Neural cell (in vitro differentiated cells): ENCODE data around the gene GRK3. TPM values are rescaled to one million over a fixed set of nuclear protein-coding genes. Genes with fewer than 3 reads are reported as not detected.

Source experiments
- H2AFZ ChIP-seq: fragments of 200-600, 300-800 bp; sonication (generic), shearing (Covaris generic); 2 replicates; pipeline ENCODE4 v1.6.0; 2014; ENCODE audit warnings: low read depth, mild to moderate bottlenecking, antibody characterized with exemption, low read length, moderate library complexity
- H3F3A ChIP-seq: fragments of 200-600 bp; shearing (Covaris generic); 2 replicates; pipeline ENCODE4 v1.6.1; 2016; ENCODE audit warnings: mild to moderate bottlenecking, moderate library complexity, mixed read lengths, antibody characterized with exemption, low read length; ENCODE audit not compliant: insufficient read depth, poor library complexity, severe bottlenecking
- H3K27ac ChIP-seq: fragments of 200-600, 300-800 bp; sonication (generic), shearing (Covaris generic); 2 replicates; pipeline ENCODE4 v1.5.1; 2014; ENCODE audit warnings: mild to moderate bottlenecking, low read length, moderate library complexity
- H3K27me3 ChIP-seq: fragments of 300-800, 200-600 bp; sonication (generic), shearing (Covaris generic); 2 replicates; pipeline ENCODE4 v1.6.0; 2014; ENCODE audit warnings: mild to moderate bottlenecking, low read depth, low read length, moderate library complexity; ENCODE audit not compliant: insufficient read depth
- H3K36me3 ChIP-seq: fragments of 300-800, 200-600 bp; sonication (generic), shearing (Covaris generic); 2 replicates; pipeline ENCODE4 v1.5.1; 2014; ENCODE audit warnings: mild to moderate bottlenecking, antibody characterized with exemption, low read length, moderate library complexity; ENCODE audit not compliant: insufficient read depth
- H3K4me2 ChIP-seq: fragments of 300-800, 200-600 bp; sonication (generic), shearing (Covaris generic); 2 replicates; pipeline ENCODE4 v1.6.0; 2014; ENCODE audit warnings: mild to moderate bottlenecking, low read length
- H3K4me3 ChIP-seq: fragments of 300-800, 200-600 bp; sonication (generic), shearing (Covaris generic); 2 replicates; pipeline ENCODE4 v1.5.1; 2014; ENCODE audit warnings: mild to moderate bottlenecking, low read length, moderate library complexity
- H3K79me2 ChIP-seq: fragments of 200-600 bp; shearing (Covaris generic); replicated peaks from 2 replicates; pipeline ENCODE4 v1.6.0; 2014; ENCODE audit warnings: mild to moderate bottlenecking, low read length, moderate library complexity; ENCODE audit not compliant: insufficient read depth
- H3K9ac ChIP-seq: fragments of 300-800, 200-600 bp; sonication (generic), shearing (Covaris generic); 2 replicates; pipeline ENCODE4 v1.6.1; 2016; ENCODE audit warnings: mild to moderate bottlenecking, low read length, mixed read lengths
- H3K9me2 ChIP-seq: fragments of 200-600 bp; shearing (Covaris generic); 2 replicates; pipeline ENCODE4 v1.6.1; 2016; ENCODE audit warnings: mild to moderate bottlenecking, low read length, mixed read lengths; ENCODE audit not compliant: insufficient read depth
- H3K9me3 ChIP-seq: fragments of 200-600, 300-800 bp; sonication (generic), shearing (Covaris generic); 2 replicates; pipeline ENCODE4 v1.6.1; 2016; ENCODE audit warnings: mild to moderate bottlenecking, mixed run types, low read length, moderate library complexity, mixed read lengths
- H4K20me1 ChIP-seq: fragments of 200-600 bp; shearing (Covaris generic); 2 replicates; pipeline ENCODE4 v1.6.1; 2016; ENCODE audit warnings: mild to moderate bottlenecking, mixed run types; ENCODE audit not compliant: insufficient read depth
- CTCF ChIP-seq: fragments of 450-650 bp; IDR thresholded peaks from 2 replicates; pipeline ENCODE4 v1.5.1; 2014; ENCODE audit warnings: antibody characterized with exemption, mild to moderate bottlenecking, moderate library complexity; ENCODE audit not compliant: poor library complexity, severe bottlenecking
- EP300 ChIP-seq: fragments of 450-650 bp; conservative IDR thresholded peaks from 2 replicates; pipeline ENCODE4 v1.6.1; 2014; ENCODE audit warnings: antibody characterized with exemption, mild to moderate bottlenecking, moderate library complexity; ENCODE audit not compliant: poor library complexity, severe bottlenecking
- EZH2 ChIP-seq: fragments of 200-600, 300-800 bp; shearing (Covaris generic), sonication (generic); IDR thresholded peaks from 2 replicates; pipeline ENCODE4 v1.6.1; 2014; ENCODE audit warnings: antibody characterized with exemption, low read length, borderline replicate concordance, mild to moderate bottlenecking; ENCODE audit not compliant: insufficient read depth, poor library complexity, severe bottlenecking
- MXI1 ChIP-seq: fragments of 450-650 bp; conservative IDR thresholded peaks from 2 replicates; pipeline ENCODE4 v1.6.1; 2014; ENCODE audit warnings: antibody characterized with exemption, mild to moderate bottlenecking; ENCODE audit not compliant: poor library complexity, severe bottlenecking
- POLR2AphosphoS5 ChIP-seq: IDR thresholded peaks from 2 replicates; pipeline ENCODE4 v1.6.1; 2012
- RAD21 ChIP-seq: fragments of 450-650 bp; conservative IDR thresholded peaks from 2 replicates; pipeline ENCODE4 v1.6.1; 2014; ENCODE audit warnings: antibody characterized with exemption, mild to moderate bottlenecking, moderate library complexity
- REST ChIP-seq: IDR thresholded peaks from 2 replicates; pipeline ENCODE4 v1.6.1; 2012; ENCODE audit warnings: borderline replicate concordance
- SMC3 ChIP-seq: fragments of 450-650 bp; conservative IDR thresholded peaks from 2 replicates; pipeline ENCODE4 v1.6.1; 2014; ENCODE audit warnings: antibody characterized with exemption, mild to moderate bottlenecking, moderate library complexity; ENCODE audit not compliant: poor library complexity
- TAF1 ChIP-seq: IDR thresholded peaks from 2 replicates; pipeline ENCODE4 v1.6.1; 2012; ENCODE audit warnings: low read depth
- polyA plus RNA-seq: library from polyadenylated mRNA; depleted of rRNA; stranded (reverse); fragments of >200 nt; gene quantifications from 2 replicates; pipeline ENCODE4 v1.2.3, GENCODE V29; 2014

Gene GRK3
- polyA plus RNA-seq, 1 donor from 2014 or later: 9.8 TPM

GRCh38 chr22:25770333-25770732, 205.9 kb downstream of the GRK3 start:
- Histone ChIP-seq H3K27ac (no peak overlapping the region), H2AFZ (no peak overlapping the region), H3K9me2 (no peaks in the 10 kb centered on the region), H3K9me3 (peaks cover 4% of the 10 kb centered on the region), H4K20me1 (no peaks in the 10 kb centered on the region), H3F3A (no peaks in the 10 kb centered on the region), H3K4me3 (no peak overlapping the region), H3K4me2 (no peak overlapping the region), H3K9ac (no peak overlapping the region), H3K36me3 (no peaks in the 10 kb centered on the region), H3K27me3 (no peaks in the 10 kb centered on the region), H3K79me2 (no peaks in the 10 kb centered on the region)
- TF ChIP-seq SMC3 (no peak), MXI1 (no peak), EZH2 (no peak), CTCF (no peak), RAD21 (no peak), POLR2AphosphoS5 (no peak), TAF1 (no peak), EP300 (no peak), REST (no peak)

GRCh38 chr22:25772288-25772687, 207.8 kb downstream of the GRK3 start:
- H3K4me2 ChIP-seq: no peak overlapping the region
- H3K9me2 ChIP-seq: no peaks in the 10 kb centered on the region
- no peaks in the 10 kb centered on the region for H3K36me3 ChIP-seq
- no peak overlapping the region for H3K27ac ChIP-seq
- H4K20me1 ChIP-seq: no peaks in the 10 kb centered on the region
- H3K4me3 ChIP-seq: no peak overlapping the region
- no peaks in the 10 kb centered on the region for H3K79me2 ChIP-seq
- H3K9me3 ChIP-seq: no peaks in the 10 kb centered on the region
- TF ChIP-seq SMC3: no peak
- no peak for TF ChIP-seq TAF1
- TF ChIP-seq MXI1: no peak
- no peak for TF ChIP-seq RAD21
- TF ChIP-seq REST: no peak
- TF ChIP-seq EP300: no peak
- no peak for TF ChIP-seq CTCF
- no peak for TF ChIP-seq POLR2AphosphoS5
- no peak for TF ChIP-seq EZH2
- H3F3A ChIP-seq: no peaks in the 10 kb centered on the region
- H3K9ac ChIP-seq: no peak overlapping the region
- no peak overlapping the region for H2AFZ ChIP-seq
- no peaks in the 10 kb centered on the region for H3K27me3 ChIP-seq
